KG1 (cell line): Measurements from ENCODE around the gene OTOG.

ENCODE experiments used
- DNase-seq: peaks from one replicate; lab custom pipeline; 2025; lab: John Stamatoyannopoulos, UW

Gene OTOG

DNA sequence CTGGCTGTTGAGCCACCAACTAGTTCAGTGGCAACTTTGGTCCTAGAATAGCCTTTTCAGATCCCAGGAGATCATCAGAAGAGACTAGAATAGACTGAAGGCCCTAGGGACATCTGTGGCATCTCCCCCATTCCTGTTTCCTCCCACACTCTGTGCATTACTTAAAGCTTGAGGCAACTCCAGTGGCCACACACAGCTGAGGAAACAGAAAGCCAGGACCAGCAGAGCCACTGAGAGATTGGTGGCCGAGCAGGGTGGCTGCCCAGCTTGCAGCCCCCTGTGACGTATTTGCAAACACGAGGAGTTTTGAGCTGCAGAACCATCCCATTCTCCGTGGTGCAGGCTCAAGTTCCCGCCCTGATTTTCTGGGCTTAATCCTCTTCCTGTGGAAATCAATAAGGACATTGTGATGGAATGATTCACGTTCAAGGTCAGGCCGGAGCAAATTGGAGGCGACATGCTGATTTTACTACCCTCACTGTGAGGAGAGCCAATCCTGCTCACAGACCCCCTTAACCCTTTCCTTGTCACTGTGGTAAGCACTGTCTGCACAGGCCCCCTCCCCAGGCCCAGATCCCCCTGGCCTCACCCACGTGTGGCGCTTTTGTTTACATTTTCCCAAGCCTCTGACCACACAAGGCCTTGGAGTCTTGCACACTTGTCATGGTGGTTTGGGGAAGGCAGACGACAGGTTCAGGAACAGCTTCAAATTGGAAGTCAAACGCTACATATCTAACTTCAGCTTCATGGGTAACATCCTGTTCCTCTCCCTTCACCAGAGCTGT is 103.3 kb downstream of the OTOG start:
- DNase-seq: no peak

GRCh38 chr11:17651061-17651460 is 104.0 kb downstream of the OTOG start:
- DNase-seq: no peak

DNA sequence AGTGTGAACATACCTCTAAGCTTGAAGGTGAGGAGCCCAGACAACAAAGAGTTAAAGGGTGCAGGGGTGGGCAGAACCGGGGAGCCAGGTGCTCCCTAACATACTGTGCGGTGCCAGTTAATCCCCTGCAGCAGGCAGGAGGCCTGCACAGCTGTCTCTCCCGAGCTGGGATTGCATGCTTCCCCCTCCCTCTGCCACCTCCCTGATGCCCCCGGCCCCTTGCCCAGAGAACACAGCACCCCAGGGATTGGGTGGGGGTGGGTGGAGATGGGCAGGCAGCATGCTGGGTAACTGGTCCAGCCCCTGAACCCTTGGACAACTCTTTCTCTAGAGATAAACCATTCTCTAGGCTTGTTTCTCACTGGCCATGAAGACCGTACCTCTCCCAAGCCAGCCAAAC is 104.6 kb downstream of the OTOG start:
- no peak for DNase-seq

- no peak for DNase-seq
Observed at GRCh38 chr11:17652556-17652955, 105.5 kb downstream of the OTOG start.

DNA sequence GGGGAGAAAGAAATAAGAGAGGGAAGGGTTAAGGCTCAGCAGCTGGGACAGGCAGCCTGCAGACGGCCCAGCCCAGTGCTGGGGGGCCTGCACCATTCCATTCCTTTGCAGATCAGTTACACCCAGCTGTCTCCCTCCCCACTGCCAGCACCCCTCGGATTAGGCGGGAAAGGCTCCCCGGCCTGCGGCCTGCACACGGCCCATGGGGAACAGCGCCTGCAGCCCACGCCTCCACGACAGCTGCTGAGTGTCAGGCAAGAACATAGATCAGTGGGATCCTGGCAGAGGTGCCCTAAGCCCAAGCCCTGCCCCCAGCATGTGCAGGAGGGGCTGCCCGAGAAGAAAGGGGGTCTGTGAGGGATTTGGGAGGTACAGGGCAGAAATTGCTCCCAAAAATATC is 106.6 kb downstream of the OTOG start:
- DNase-seq: no peak

- no peak for DNase-seq
Observed at GRCh38 chr11:17655682-17656081, 108.6 kb downstream of the OTOG start.

- DNase-seq: no peak
Observed at GRCh38 chr11:17658211-17658610, 111.2 kb downstream of the OTOG start.

GRCh38 chr11:17668166-17668565 is 121.1 kb downstream of the OTOG start:
- DNase-seq: no peak

- no peak for DNase-seq
Observed at GRCh38 chr11:17672469-17672868, 125.4 kb downstream of the OTOG start.

DNA sequence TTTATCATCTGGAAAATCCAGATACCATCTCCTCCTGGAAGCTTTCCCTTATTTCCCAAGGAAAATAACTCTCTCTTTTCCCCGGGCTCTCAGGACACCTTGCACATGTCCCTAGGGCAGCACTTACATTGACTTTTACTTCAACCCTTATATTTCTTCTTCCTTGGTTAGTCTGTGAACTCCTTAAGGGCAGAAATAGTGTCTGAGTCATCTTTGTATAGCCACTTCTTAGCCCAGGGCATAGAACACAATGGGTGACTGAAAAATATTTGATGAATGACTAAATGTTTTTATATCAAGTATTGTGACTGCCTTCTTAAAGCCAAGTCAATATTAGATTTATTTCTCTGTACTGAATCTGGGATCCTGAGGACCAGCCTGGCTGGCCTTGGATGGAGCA is 126.9 kb downstream of the OTOG start:
- no peak for DNase-seq

DNA sequence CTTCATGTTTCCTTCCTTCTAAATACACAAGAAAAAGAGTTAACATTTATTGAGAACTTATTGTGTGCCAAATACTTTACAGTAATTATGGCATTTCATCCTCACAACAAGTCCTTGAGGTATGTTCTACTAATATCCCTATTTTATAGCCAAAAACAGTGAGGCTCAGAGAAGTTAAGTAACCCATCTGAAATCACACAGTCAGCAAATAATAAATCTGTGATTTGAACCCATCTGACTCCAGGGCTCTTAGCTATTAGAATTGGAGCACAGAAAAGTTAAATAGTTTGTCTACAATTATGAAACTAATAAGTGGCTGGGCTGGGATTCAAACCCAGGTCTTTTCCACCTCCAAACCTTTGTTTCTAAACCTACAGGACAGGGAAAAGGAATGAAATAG is 135.8 kb downstream of the OTOG start:
- no peak for DNase-seq

GRCh38 chr11:17683377-17684161 is 136.5 kb downstream of the OTOG start:
- DNase-seq: no peak

DNA sequence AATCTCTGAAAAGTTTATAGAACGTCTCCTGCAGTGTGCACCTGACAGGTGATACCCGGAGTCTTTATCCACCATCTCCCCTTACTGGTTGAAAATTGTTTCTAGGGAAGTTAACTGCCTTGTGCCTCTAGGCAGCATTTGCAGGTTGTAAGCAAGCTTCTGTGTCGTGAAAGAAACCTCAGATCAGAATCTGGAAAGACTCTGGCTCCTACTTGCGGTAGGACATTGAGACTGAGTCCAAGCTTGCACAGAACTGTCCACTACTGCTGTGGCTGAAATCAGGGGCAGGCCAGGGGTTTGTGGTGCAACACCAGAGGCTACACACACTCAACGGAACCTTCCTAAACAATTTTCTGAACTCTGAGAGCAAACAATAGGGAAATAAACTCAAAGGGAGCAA is 137.5 kb downstream of the OTOG start:
- DNase-seq: no peak

DNA sequence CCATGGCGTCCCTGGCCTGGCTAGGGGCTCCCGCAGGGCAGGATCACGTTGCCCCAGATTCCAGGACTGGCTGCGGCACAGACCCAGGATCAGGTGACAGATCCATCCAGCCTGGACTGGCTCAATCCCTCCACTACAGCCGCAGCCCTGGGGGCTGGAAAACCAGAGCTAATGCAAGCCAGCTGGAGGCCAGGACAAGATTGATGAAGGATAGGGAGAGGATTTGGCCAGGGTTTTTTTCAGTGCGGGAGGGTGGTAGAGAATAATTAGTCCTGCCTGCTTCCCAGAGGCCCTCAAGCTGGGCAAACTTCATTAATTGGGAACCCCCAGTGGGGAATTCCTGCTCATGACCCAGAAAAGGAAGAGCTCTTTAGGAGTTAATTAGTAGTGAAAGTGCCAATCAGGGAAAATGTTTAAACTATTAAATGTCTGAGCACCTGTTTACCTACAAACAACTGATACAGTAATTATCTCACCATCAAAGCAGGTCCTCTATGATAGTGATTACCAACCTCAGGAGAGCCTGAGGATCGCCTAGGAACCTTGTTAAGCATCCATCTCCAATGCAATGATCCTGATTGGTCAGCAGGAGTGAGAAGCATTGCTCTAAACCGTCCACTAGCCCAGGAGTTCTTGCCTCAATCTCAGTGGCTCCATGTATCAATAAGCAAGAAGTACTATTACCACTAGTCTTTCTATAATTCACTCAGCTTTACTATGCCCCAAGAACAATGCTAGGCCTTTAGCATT is 139.3 kb downstream of the OTOG start:
- DNase-seq: no peak

- DNase-seq: no peak
Observed at GRCh38 chr11:17687946-17688670, 141.0 kb downstream of the OTOG start.

DNA sequence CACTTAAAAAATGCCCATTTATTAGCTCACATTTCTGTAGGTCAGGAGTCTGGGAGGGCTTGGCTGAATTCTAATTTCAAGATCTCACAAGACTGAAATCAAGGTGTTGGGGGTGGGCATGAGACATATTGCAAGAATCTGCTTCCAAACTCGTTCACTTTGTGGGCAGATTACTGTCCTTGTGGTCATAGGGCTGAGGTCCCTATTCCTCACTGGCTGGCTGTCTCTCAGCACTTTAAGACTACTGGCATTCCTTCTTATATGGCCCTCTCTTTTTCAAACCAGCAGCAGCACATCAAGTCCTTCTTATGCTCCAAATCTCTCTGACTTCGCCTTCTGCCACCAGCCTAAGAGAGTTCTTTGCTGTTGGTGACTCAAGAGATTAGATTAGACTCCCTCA is 144.5 kb downstream of the OTOG start:
- no peak for DNase-seq

DNA sequence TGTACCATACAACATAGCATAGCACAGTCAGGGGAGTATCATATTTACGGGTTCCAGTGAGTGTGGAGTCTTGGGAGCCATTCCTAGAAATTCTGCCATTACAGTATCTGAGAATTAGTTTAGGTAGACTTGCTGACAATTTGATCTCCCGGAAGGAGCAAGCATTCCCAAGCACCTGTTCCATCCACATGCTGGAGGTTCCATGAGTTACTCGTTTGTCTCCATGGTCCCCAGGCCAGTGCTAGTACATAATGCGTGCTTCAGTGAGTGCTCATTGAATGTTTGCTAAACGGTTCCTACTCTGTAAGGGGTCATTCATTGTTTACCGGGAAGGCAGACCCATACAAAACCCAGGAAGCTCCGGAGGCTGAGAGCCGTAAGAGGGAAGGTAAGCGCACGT is 144.9 kb downstream of the OTOG start:
- DNase-seq: no peak

DNA sequence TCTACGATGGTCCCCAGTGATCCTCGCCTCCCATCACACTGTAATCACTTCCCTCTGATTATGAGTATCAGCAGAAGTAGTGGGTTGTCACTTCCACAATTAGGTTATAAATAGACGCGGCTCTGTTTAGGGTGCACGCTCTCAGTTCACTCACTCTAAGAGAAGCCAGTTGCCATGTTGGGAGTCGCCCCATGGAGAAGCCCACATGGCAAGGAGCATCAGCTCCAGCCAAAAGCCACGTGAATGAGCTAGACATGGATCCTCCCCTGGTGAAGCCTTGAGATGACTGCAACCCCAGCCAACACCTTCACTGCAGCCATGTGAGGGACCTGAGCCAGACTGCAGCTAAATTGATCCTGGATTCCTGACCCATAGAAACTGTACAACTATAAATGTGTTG is 145.9 kb downstream of the OTOG start:
- no peak for DNase-seq

DNA sequence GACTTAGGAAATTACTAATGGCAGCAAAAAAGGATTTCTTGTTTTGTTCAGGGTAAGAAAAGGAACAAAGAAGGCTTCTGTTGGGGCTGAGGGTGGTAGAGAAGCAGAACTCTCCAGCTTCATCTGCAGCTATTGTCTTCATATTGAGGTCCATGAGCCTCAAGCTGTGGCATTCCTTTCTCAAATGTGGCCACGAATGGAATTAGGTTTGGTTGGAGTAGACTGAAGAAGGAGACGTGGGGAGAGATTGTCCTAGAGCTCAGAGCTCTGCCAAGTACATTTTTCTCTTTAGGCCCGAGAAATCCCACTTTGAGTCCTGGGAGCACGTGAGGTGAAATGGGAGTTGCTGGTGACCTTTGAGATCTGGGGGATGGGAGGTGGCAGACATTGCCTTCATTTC is 146.5 kb downstream of the OTOG start:
- DNase-seq: no peak

DNA sequence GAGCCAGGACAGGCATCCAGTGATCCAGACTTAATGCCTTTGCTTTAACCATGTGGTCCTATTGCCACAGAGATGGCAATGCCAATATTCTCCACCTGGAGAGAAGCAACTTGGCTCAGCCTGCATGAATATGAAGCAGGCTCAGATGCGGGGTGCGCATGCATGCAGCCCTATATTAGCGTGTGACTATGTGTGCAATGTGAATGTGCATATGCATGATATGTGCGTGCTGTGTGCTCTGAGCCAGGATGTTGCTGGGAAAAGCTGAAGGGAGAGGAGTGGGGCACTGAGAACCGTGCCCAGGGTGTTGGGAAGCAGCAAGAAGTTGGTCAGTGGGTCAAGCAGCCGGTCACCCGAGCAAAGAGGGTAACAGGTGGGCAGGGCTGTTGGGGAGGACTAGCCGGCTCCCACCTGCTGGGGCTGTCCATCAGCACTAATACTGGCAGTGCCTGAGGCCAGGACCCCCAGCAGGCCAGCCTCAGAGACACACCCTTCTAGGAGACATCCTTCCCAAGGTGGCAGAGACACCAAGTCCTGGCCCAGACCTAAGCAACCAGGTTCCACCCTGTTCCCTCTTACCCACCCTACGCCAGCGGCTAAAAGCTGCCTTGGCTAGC is 147.5 kb downstream of the OTOG start:
- no peak for DNase-seq
